ENCODE results near the gene INSYN2A.

INSYN2A gene

GRCh38 chr10:127216786-127217185 lies 20.4 kb upstream of the INSYN2A start:
- TF ChIP-seq, protein P1, sequence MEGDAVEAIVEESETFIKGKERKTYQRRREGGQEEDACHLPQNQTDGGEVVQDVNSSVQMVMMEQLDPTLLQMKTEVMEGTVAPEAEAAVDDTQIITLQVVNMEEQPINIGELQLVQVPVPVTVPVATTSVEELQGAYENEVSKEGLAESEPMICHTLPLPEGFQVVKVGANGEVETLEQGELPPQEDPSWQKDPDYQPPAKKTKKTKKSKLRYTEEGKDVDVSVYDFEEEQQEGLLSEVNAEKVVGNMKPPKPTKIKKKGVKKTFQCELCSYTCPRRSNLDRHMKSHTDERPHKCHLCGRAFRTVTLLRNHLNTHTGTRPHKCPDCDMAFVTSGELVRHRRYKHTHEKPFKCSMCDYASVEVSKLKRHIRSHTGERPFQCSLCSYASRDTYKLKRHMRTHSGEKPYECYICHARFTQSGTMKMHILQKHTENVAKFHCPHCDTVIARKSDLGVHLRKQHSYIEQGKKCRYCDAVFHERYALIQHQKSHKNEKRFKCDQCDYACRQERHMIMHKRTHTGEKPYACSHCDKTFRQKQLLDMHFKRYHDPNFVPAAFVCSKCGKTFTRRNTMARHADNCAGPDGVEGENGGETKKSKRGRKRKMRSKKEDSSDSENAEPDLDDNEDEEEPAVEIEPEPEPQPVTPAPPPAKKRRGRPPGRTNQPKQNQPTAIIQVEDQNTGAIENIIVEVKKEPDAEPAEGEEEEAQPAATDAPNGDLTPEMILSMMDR (IDR thresholded peaks at IDR 0.05; ENCODE audit: low read depth, low read length): no peak
- Histone ChIP-seq H3K27me3 (no peaks in the 10 kb centered on the region), H3K36me3 (no peaks in the 10 kb centered on the region), H3K4me3 (ENCODE audit: low read depth, low read length) (no peak overlapping the region), H3K4me1 (no peaks in the 10 kb centered on the region), H3K9me3 (no peaks in the 10 kb centered on the region)
- DNase-seq: no peak

GRCh38 chr10:127216274-127216673 lies 19.9 kb upstream of the INSYN2A start:
- DNase-seq: no peak

DNA sequence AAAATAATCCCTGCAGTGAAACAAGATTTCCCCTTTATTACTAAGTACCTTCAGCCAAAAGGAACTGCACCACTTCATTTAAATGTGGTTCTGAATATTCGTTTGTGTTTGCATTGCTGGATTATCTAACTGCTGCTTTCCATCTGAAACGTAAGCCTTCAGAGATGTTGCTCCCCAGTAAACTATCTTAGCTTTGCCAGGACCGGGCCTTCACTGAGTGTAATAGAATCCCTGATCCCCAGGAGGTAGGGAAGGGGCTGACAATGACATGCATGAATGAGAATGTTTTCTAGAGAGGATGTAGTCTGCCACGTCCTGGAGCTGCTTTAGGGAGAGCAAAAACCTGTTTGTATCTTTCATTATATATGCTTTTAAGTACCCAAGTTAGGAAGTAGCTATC lies 19.5 kb upstream of the INSYN2A start:
- no peak for DNase-seq
- no peaks in the 10 kb centered on the region for H3K9me3 ChIP-seq
- H3K36me3 ChIP-seq: no peaks in the 10 kb centered on the region
- H3K27me3 ChIP-seq: no peaks in the 10 kb centered on the region
- no peak overlapping the region for H3K4me3 ChIP-seq (ENCODE audit: low read depth, low read length)
- TF ChIP-seq, protein P1 (IDR thresholded peaks at IDR 0.05; ENCODE audit: low read depth, low read length): no peak
- no peaks in the 10 kb centered on the region for H3K4me1 ChIP-seq

More at GRCh38 chr10:127216274-127216673, 19.9 kb upstream of the INSYN2A start:
- TF ChIP-seq, protein P1 (IDR thresholded peaks at IDR 0.05; ENCODE audit: low read depth, low read length): no peak
- H3K9me3 ChIP-seq: no peaks in the 10 kb centered on the region
- H3K36me3 ChIP-seq: no peaks in the 10 kb centered on the region
- H3K27me3 ChIP-seq: no peaks in the 10 kb centered on the region
- no peak overlapping the region for H3K4me3 ChIP-seq (ENCODE audit: low read depth, low read length)
- H3K4me1 ChIP-seq: no peaks in the 10 kb centered on the region

GRCh38 chr10:127210936-127211466 lies 14.6 kb upstream of the INSYN2A start:
- Histone ChIP-seq H3K4me1 (no peaks in the 10 kb centered on the region), H3K4me3 (ENCODE audit: low read depth, low read length) (no peak overlapping the region), H3K27me3 (no peaks in the 10 kb centered on the region), H3K9me3 (no peaks in the 10 kb centered on the region), H3K36me3 (no peaks in the 10 kb centered on the region)
- no peak for DNase-seq
- TF ChIP-seq, protein P1 (IDR thresholded peaks at IDR 0.05; ENCODE audit: low read depth, low read length): no peak

DNA sequence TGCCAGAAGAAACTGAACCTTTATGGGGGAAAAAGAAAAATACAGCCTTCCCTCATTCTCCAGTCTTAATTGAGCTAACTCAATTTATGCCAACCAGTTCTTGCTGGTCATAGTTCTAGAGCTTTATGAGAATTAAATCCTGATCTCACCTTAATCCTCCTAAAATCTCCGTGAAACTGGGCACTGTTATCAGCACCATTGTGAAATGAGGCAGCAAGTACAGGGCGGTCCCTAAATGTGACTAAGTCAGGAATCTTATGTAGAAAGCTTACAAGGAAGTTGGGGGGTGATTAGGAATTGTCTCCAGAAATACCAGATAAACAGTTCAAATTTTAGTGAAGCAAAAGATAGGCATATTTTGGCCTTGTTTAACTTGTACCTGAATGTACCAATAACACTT lies 10.7 kb upstream of the INSYN2A start:
- no peaks in the 10 kb centered on the region for H3K9me3 ChIP-seq
- no peaks in the 10 kb centered on the region for H3K4me1 ChIP-seq
- H3K4me3 ChIP-seq (ENCODE audit: low read depth, low read length): no peak overlapping the region
- TF ChIP-seq, protein P1 (IDR thresholded peaks at IDR 0.05; ENCODE audit: low read depth, low read length): no peak
- DNase-seq: no peak
- no peaks in the 10 kb centered on the region for H3K27me3 ChIP-seq
- no peaks in the 10 kb centered on the region for H3K36me3 ChIP-seq

- TF ChIP-seq, protein P1 (IDR thresholded peaks at IDR 0.05; ENCODE audit: low read depth, low read length): no peak
- no peak for DNase-seq
- H3K36me3 ChIP-seq: no peaks in the 10 kb centered on the region
- no peaks in the 10 kb centered on the region for H3K4me1 ChIP-seq
- H3K9me3 ChIP-seq: no peaks in the 10 kb centered on the region
- peaks cover 3% of the 10 kb centered on the region; the same call in 1 of the 2 replicates for H3K27me3 ChIP-seq
- H3K4me3 ChIP-seq (ENCODE audit: low read depth, low read length): no peak overlapping the region
Measured at GRCh38 chr10:127203067-127203466, 6.7 kb upstream of the INSYN2A start.

All from BE2C (cell line).